Erythroblast (primary cell): ENCODE results near the gene SYNE2.

Experiments used
- GATA1 ChIP-seq: IDR thresholded peaks from 2 replicates; pipeline ENCODE4 v1.6.1; 2011; ENCODE audit warnings: low read depth, mild to moderate bottlenecking, control low read depth, low read length, moderate library complexity
- POLR2A ChIP-seq: IDR thresholded peaks from 2 replicates; pipeline ENCODE4 v1.6.1; 2011; ENCODE audit warnings: mild to moderate bottlenecking, low read length

- TF ChIP-seq POLR2A (no peak), GATA1 (no peak)
Observed at GRCh38 chr14:63878052-63878451, 25.2 kb downstream of the SYNE2 start.
